Activated B cell treated with CpG ODN at 0.5 μM for 24 hours (primary cell): ENCODE results near the gene BAZ2A. TPM values are rescaled to one million over a fixed set of nuclear protein-coding genes. Genes with fewer than 3 reads are reported as not detected.
"Not testable (repeated sequence)": the region's sequence is repeated elsewhere in the genome, so short reads cannot be mapped to it uniquely, and the experiment has no call there.

Source experiments
- ATAC-seq: fragments of 200-7000 bp; cut with Tn5 transposase; one replicate; pipeline ENCODE4 v1.10.0; 2021; ENCODE audit warnings: low read depth, mild to moderate bottlenecking, moderate library complexity
- CTCF ChIA-PET: fragments of 350-600 bp; sonication (Branson Sonifier 250); formaldehyde crosslinking; loops from one replicate; lab custom pipeline; 2021; ENCODE audit warnings: antibody characterized with exemption; lab: Charles Lee
- POLR2A ChIA-PET: fragments of 350-600 bp; sonication (Branson Sonifier 250); formaldehyde crosslinking; loops from one replicate; lab custom pipeline; 2021; ENCODE audit warnings: antibody characterized with exemption; lab: Charles Lee
- DNase-seq: peaks from one replicate; pipeline ENCODE4 v3.0.0; 2022
- H3K27ac Mint-ChIP-seq: one replicate; pipeline ENCODE4 v1.8.0; 2020; ENCODE audit warnings: mixed read lengths
- H3K27me3 Mint-ChIP-seq: one replicate; pipeline ENCODE4 v1.8.0; 2021; ENCODE audit warnings: mixed read lengths
- H3K36me3 Mint-ChIP-seq: one replicate; pipeline ENCODE4 v1.8.0; 2021; ENCODE audit warnings: low read depth, mixed read lengths
- H3K4me1 Mint-ChIP-seq: one replicate; pipeline ENCODE4 v1.8.0; 2021; ENCODE audit warnings: mixed read lengths
- H3K4me3 Mint-ChIP-seq: one replicate; pipeline ENCODE4 v1.8.0; 2020; ENCODE audit warnings: mild to moderate bottlenecking, mixed read lengths
- H3K9me3 Mint-ChIP-seq: one replicate; pipeline ENCODE4 v1.8.0; 2020; ENCODE audit warnings: mixed read lengths
- CTCF ChIP-seq: fragments of 200-600 bp; IDR thresholded peaks from one replicate; pipeline ENCODE4 v1.8.0; 2022; ENCODE audit warnings: antibody characterized with exemption, mild to moderate bottlenecking
- intact Hi-C: fragments of 100-400 bp; cut with micrococcal nuclease; formaldehyde crosslinking; loops from one replicate; pipeline ENCODE4 v1.15.1; 2024
- total RNA-seq: library from RNA; stranded (reverse); gene quantifications from 2 replicates; pipeline ENCODE4 v1.2.3, GENCODE V29; 2022

Gene BAZ2A
- total RNA-seq, 1 donor from 2014 or later, result 192 TPM

DNA sequence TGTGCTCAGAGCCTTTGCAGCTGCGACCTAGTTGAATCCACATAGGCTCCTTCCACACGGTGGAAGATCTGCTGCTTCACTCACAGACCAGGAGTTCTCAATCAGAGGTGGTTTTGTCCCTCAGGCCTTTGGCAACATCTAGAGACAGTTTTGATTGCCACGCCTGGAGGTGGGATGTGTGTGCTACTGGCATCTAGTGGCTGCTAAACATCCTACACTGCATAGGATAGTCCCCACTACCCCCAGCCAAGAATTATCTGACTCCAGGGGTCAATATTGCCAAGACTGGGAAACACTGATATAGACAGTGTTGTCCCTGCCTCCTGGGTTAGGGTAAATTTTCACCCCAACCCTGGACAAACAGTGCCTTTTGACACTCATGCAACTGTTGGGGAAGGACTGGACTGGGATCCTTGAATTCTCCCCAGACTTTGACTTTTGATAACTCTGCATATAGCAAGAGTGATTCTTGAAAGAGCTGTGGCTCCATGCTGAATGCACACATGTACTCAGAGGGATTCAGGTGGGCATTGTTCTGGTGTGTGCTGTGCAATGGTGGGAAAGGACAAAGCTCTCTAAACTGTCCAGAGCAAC, 39.8 kb downstream of the BAZ2A start:
- no peak for TF ChIP-seq CTCF
- Mint-ChIP-seq H3K9me3 (no peaks in the 10 kb centered on the region), H3K4me3 (no peak overlapping the region), H3K27ac (no peak overlapping the region), H3K36me3 (peaks cover under 1% of the 10 kb centered on the region), H3K4me1 (peaks cover 2% of the 10 kb centered on the region), H3K27me3 (no peaks in the 10 kb centered on the region)
- intact Hi-C loops, result loop anchor here (5.0 to 10.0 kb wide), 2 partner anchors 37 to 466 kb away; partner anchors contain the start of gene ESYT1
- ATAC-seq, result peak; percentile 51
- DNase-seq, result no peak
- ChIA-PET POLR2A (no interaction called here), CTCF (interaction anchor here (1.3 to 2.0 kb wide), 3 partner anchors 16 to 76 kb away, joined by 4 to 7 read pairs (median 4); no protein-coding TSS in a partner anchor)

- H3K27me3 Mint-ChIP-seq, result no peaks in the 10 kb centered on the region
- TF ChIP-seq CTCF, result no peak
- peaks cover 2% of the 10 kb centered on the region for H3K4me1 Mint-ChIP-seq
- no peaks in the 10 kb centered on the region for H3K36me3 Mint-ChIP-seq
- ATAC-seq, result no peak
- no peaks in the 10 kb centered on the region for H3K9me3 Mint-ChIP-seq
- ChIA-PET POLR2A (no interaction called here), CTCF (interaction anchor here (0.9 to 2.0 kb wide), 3 partner anchors 15 to 125 kb away, joined by 4 to 7 read pairs (median 6); no protein-coding TSS in a partner anchor)
- H3K27ac Mint-ChIP-seq, result no peak overlapping the region
- H3K4me3 Mint-ChIP-seq, result no peak overlapping the region
- DNase-seq, result no peak
- intact Hi-C loops, result loop anchor here (5.0 to 10.0 kb wide), 2 partner anchors 38 to 465 kb away; partner anchors contain the start of gene ESYT1
Observed at GRCh38 chr12:56589783-56590182, 40.3 kb downstream of the BAZ2A start.

DNA sequence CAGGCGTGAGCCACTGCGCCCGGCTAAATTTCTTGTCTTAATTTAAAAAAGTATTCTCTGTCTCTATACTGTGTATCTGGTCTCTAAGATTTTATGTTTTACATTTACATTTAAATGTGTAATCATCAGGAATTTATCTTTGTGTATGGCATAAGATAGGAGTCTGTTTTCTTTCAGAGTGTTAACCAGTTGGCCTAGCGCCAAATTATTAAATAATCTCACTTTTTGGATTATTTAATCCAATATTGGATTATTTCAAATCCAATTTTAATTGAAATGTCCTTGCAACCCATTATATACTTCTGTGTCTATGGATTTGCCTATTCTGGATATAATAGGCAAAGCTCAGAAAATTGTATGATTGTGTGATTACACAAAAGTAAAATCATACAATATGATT, 45.0 kb downstream of the BAZ2A start:
- ATAC-seq (no peak), DNase-seq (no peak)
- Mint-ChIP-seq H3K4me1 (peaks cover 2% of the 10 kb centered on the region), H3K27ac (no peak overlapping the region), H3K36me3 (no peaks in the 10 kb centered on the region), H3K4me3 (no peak overlapping the region), H3K27me3 (no peaks in the 10 kb centered on the region), H3K9me3 (no peaks in the 10 kb centered on the region)
- ChIA-PET CTCF (no interaction called here), POLR2A (no interaction called here)
- no peak for TF ChIP-seq CTCF
- intact Hi-C loops, result no loop called here

DNA sequence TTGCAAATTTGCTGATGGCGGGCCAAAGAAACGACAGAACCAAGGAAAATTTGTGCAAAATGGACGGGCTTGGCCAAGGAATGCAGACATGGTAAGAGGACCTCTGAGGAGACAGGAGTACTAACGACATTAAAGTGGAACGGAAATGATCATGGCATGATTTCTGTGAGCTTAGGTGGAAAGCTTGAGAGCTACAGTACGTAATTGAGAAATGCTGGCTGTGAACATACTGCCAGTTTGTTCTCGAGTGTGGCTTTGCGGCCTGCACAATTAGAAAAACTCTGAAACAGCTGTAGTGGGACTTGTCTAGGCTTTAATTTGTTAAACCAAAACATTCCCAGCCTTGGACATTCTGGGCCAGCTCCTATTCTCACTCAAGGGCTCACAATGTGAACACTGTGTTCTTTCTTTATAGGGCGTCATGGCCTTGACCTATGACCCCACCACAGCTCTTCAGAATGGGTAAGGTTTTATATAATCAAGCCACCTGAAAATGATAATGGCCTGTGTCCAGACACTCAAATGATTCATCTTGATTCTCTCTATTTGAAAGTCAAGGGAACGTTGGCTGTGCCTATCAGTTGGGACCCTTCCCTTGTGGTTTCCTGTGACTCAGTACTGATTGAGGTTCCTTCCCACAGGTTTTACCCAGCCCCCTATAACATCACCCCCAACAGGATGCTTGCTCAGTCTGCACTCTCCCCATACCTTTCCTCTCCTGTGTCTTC, 48.5 kb downstream of the BAZ2A start:
- ChIA-PET POLR2A (no interaction called here), CTCF (interaction anchor here (0.7 to 0.8 kb wide), 2 partner anchors 9 to 678 kb away, joined by 3 to 5 read pairs; no protein-coding TSS in a partner anchor)
- H3K9me3 Mint-ChIP-seq, result no peaks in the 10 kb centered on the region
- H3K4me1 Mint-ChIP-seq, result peaks cover 2% of the 10 kb centered on the region
- DNase-seq (no peak), ATAC-seq (no peak)
- H3K27me3 Mint-ChIP-seq, result no peaks in the 10 kb centered on the region
- H3K36me3 Mint-ChIP-seq, result no peaks in the 10 kb centered on the region
- intact Hi-C loops, result no loop called here
- no peak for TF ChIP-seq CTCF
- H3K27ac Mint-ChIP-seq, result no peak overlapping the region
- no peak overlapping the region for H3K4me3 Mint-ChIP-seq

DNA sequence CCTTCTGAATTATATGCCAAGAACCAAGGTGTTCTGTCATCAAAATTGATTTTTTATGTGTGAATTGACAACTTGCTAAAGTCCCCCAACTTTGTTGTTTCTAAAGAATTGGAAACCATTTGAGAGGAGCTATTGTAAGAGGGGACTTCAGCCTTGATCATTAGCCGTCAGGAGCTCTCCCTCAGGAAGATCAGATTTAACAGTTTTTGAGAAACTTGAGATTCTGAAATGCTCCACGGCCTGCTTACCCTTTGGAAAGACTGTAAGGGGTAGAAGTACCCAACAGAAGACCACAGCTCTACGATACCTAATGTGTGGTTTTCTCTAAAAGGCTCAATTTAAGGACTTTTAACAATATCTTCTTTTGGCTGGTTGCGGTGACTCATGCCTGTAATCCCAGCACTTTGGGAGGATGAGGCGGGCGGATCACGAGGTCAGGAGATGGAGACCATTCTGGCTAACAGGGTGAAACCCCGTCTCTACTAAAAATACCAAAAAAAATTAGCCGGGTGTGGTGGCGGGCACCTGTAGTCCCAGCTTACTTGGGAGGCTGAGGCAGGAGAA, 51.1 kb downstream of the BAZ2A start:
- ChIA-PET POLR2A (interaction anchor here (0.6 to 0.7 kb wide), 2 partner anchors 15 to 432 kb away, joined by 3 to 9 read pairs; no protein-coding TSS in a partner anchor), CTCF (no interaction called here)
- H3K4me1 Mint-ChIP-seq, result peaks cover 2% of the 10 kb centered on the region
- H3K36me3 Mint-ChIP-seq, result no peaks in the 10 kb centered on the region
- no peak for TF ChIP-seq CTCF
- no peak for ATAC-seq
- no peaks in the 10 kb centered on the region for H3K9me3 Mint-ChIP-seq
- no peak overlapping the region for H3K27ac Mint-ChIP-seq
- no peaks in the 10 kb centered on the region for H3K27me3 Mint-ChIP-seq
- H3K4me3 Mint-ChIP-seq, result no peak overlapping the region
- no peak for DNase-seq
- intact Hi-C loops, result no loop called here

DNA sequence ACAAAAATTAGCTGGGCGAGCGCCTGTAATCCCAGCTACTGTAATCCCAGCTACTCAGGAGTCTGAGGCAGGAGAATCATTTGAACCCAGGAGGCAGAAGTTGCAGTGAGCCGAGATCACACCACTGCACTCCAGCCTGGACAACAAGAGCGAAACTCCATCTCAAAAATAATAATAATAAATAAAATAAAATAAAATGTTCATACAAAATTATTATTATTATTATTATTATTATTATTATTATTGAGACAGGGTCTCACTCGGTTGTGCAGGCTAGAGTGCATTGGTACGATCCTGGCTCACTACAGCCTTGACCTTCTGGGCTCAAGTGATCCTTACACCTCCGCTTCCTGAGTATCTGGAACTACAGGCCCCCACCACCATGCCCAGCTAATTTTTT, 52.9 kb downstream of the BAZ2A start:
- H3K27ac Mint-ChIP-seq, DNase-seq, H3K36me3 Mint-ChIP-seq, H3K9me3 Mint-ChIP-seq, POLR2A ChIA-PET, H3K27me3 Mint-ChIP-seq, intact Hi-C loops, H3K4me3 Mint-ChIP-seq, ATAC-seq, H3K4me1 Mint-ChIP-seq: not testable (repeated sequence)
- CTCF ChIA-PET, result interaction anchor here (0.6 kb wide), 1 partner anchor 846 kb away, joined by 5 read pairs; no protein-coding TSS in a partner anchor
